GM19043 (cell line): ENCODE results near the gene IGSF23.
"Not testable (repeated sequence)": the region's sequence is repeated elsewhere in the genome, so short reads cannot be mapped to it uniquely, and the experiment has no call there.

Source experiments
- ATAC-seq: cut with Tn5 transposase; IDR thresholded peaks from one replicate; pipeline ENCODE4 v1.9.1; 2021; ENCODE audit warnings: low read depth; ENCODE audit not compliant: unreplicated experiment

The IGSF23 gene

DNA sequence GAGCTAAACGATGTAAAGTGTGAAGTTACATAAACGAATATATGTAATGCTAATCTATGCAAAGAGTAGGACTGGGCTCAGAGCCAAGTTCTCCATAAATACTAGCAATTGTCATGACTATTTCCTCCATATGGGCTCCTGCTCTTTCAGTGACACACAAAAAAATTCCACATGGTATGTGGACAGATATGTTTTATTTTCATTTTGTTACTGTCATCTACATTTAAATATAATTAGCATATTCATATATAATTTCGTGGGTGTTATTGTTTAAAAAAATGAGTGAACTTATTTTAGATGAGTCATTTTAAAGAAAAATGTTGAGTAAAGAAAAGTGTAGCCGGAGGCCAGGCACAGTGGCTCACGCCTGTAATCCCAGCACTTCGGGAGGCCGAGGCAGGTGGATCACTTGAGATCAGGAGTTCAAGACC lies 5.0 kb upstream of the IGSF23 start:
- ATAC-seq = no peak

GRCh38 chr19:44609219-44609618 lies 4.1 kb upstream of the IGSF23 start:
- ATAC-seq = no peak

DNA sequence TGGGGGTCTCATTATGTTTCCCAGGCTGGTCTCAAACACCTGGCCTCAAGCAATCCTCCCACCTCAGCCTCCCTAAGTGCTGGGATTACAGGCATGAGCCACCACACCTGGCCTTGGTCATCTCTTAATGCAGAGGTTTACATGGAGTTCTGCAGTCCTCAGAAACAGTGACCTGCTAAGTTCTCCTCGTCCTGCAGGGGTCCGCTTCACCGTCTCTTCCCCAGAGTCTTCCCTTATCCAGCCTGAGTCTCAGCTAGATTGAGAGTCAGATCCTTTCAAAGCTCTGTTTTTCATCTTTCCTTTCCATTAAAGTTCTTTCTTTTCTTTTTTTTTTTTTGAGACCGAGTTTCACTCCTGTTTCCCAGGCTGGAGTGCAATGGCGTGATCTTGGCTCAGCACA lies 2.9 kb upstream of the IGSF23 start:
- not testable (repeated sequence) for ATAC-seq

DNA sequence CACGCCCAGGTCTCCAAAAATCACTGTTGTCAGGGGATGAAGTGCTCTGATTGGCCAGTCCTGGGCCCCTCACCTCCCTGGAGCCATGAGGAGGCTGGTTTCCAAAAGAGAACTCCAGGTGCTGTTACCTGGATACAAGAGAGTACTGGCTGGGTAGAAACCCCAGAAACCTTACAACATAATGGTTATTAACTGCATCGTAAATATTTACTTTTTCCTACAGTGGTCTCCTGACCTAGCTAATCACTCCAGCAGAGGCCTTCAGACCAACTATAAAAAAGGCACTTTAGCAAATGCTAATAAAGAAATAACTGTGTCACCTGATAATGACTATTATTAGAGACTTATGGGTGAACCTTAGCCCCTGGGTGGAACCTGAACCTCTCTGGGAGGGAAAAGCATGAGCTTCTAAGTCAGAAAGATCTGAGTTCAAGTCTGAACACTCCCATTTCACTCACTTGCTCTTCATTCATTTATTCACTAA lies 1.5 kb upstream of the IGSF23 start:
- ATAC-seq = no peak

GRCh38 chr19:44614313-44614712 lies 950 bp downstream of the IGSF23 start:
- no peak for ATAC-seq

DNA sequence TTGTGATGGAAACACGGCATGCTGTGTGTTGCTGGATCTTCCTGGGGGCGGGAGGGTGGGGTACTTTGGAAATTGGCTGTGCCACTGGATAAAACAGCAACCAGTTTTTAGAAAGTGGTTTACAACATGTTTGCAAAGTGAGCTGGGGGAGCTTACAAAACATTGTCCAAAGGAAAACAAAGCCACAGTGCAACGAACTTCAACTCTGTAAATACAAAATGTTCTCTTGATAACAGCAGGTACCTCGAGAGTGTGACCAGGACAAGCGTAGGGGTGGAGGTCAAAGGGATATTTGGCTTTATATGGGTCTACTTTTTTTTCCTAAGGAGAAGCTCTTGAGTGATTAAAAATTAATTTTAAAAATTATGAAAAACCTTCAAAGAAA lies 2.5 kb downstream of the IGSF23 start:
- no peak for ATAC-seq

DNA sequence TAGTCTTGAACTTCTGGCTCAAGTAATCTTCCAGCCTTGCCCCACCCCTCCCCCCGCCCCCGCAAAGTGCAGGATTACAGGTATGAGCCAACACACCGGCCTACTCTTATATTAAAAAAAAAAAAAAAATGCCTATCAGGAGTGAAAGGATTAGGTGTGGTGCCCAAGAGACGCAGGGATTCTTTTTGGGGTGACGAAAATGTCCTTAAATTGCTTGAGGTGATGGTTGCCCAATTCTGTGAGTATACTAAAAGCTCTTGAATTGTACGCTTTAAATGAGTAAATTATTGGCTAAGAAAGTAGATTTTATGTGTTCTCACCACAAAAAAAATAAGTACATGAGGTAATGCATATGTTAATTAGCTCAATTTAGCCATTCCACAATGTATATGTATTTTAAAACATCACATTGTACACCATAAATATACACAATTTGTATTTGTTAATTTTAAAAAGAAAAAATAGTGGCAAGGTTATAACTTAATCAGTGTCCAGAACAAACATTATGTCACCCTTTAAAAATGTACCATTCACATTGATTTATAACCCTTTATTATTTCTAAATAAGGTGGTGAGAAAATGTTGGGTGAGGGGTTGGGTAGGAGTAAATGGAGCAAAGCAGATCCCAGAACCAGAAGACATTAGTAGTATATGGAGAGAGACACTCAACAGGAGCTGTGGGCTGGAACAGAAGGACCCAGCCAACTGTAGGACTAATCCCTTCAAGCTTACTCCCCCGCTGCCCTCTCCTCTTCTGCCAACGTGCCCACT lies 3.9 kb downstream of the IGSF23 start:
- ATAC-seq = no peak

DNA sequence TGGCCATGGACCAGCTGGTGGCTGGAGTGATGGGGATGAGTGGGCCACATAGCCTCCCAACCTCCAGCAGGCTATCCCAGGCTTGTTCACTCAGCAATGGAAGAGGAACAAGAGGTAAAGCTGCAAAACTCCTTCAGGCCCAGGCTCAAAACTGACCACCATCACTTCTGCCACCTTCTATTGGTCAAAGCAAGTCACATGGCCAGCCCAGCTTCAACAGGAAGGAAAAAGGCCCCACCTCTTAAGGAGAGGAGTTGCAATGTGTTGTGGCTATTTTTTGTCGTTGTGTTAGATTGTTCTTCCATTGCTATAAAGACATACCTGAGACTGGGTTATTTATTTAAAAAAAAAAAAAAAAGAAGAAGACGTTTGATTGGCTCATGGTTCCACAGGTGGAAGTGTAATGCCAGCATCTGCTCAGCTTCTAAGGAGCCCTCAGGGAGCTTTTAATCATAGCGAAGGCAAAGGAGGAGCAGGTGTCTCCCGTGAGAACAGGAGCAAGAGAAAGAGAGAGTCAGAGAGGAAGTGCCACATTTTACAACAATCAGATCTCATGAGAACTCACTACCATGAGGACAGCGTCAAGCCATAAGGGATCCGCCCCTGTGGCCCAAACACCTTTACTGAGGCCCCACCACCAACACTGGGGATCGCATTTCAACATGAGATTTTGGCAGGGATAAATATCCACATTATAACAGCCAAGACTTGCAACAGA lies 5.4 kb downstream of the IGSF23 start:
- ATAC-seq = no peak

DNA sequence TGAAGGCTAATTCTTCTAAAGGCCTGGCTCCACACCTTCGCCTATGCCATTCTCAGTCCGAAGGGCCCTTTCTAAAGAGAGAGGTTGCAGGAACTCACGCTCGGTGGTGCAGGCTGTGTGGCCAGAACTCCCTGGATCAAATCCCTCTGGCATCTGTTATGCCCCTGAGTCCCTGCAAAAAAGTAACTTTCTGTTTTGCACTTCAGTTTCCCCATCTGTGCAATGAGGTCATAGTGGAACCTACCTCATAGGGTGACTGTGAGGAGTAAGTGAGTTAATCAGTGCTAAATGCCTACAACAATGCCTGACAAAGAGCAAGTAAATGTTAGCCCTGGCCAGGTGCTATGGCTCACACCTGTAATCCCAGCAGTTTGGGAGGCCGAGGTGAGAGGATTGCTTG lies 7.3 kb downstream of the IGSF23 start:
- no peak for ATAC-seq

DNA sequence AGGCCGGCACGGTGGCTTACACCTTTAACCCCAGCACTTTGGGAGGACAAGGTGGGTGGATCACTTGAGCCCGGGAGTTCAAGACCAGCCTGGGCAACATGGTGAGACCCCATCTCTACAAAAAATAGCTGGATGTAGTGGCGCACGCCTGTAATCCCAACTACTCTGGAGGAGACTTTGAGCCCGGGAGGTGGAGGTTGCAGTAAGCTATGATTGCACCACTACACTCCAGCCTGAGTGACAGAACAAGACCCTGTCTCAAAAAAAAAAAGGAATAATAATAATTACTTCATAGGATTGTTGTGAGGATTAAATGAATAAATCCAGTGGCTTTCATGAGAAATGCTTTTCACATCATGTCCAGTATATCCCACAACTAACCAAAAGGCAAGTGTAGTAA lies 8.0 kb downstream of the IGSF23 start:
- no peak for ATAC-seq

DNA sequence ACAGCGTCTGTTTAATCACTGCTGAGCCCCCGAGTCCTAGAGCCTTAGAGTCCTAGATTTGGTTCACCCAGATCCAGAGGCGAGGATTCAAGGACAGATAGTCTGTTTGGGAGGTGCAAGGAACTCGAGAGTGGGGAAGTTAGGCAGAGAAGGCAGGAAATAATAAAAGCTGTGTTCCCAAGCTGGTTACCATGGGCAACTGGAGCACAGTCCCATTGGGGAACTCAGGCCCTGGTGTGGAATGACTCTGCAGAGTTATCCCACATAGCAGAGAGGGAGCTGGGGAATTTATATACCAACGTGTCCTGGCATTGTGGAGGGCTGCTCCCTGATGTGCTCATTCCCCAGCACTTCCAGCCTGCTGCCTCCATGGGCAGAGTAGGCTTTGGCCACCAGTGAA lies 9.7 kb downstream of the IGSF23 start:
- ATAC-seq = no peak

DNA sequence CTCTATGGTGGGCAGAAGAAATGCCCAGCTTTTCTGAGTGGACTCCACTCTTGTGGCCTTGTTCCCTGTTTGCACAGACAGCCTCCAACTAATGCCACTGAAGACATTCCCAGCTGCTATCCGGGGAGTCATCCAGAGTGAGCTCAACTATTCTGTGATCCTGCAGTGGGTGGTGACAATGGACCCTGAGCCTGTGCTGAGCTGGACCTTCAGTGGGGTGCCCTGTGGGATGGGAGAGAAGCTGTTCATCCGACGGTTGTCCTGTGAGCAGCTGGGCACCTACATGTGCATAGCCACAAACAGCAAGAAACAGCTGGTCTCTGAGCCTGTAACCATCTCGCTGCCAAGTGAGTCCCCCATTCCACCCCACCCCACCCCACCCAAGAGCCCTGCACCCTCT lies 10.3 kb downstream of the IGSF23 start:
- ATAC-seq = no peak

GRCh38 chr19:44624840-44625354 lies 11.5 kb downstream of the IGSF23 start:
- no peak for ATAC-seq

DNA sequence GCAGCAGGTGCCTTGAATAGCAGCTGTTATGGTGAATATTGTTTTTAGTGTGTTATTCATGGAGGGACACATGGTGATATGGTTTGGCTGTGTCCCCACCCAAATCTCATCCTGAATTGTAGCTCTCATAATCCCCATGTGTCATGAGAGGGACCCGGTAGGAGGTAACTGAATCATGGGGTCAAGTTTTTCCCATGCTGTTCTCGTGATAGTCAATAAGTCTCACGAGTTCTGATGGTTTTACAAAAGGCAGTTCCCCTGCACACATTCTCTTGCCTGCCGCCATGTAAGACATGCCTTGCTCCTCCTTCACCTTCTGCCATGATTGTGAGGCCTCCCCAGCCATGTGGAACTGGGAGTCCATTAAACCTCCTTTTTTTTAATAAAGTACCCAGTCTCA lies 12.3 kb downstream of the IGSF23 start:
- not testable (repeated sequence) for ATAC-seq

DNA sequence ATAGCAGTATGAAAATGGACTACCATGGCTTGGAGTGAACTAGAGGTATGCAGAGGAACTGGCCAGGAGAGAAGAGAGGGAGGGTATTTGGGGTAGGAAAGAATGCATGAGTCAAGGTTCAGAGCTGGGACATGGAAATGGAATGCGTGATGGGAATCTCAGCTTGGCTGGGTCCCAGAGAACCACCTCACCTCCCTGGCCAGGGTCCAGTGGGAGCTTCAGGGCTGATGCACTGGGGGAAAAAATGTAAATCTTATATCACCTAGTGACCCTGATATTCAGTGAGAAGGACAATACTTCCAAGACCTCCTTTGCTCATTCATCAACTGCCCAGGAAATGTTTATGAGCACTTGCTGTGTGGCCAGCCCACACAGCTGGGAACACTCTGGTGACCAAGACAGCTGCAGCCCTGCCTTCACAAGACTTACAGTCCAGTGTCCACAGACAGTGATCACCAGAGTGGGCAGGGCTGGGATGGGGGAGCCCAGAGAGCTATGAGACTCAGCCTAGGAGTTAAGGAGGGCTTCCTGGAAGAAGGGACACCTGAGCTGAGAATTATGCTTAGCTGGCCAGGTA lies 12.8 kb downstream of the IGSF23 start:
- no peak for ATAC-seq

DNA sequence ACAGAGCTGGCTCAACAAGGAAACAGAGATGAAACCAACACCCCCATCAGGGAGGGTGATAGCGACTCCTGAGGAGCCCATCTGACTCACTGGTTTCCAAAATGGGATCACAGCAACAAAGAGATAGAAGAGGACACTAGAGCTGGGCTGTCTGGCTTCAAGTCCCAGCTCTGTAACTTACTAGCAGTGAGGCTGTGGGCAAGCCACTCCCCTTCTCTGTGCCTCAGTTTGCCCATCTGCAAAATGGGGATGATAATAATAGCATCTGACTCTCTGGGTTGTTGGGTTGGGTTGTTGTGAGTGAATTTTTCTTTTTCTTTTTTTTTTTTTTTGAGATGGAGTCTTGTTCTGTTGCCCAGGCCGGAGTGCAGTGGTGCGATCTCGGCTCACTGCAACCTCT lies 14.3 kb downstream of the IGSF23 start:
- ATAC-seq = no peak

GRCh38 chr19:44628793-44629192 lies 15.4 kb downstream of the IGSF23 start:
- ATAC-seq = no peak

GRCh38 chr19:44631611-44632010 lies 18.2 kb downstream of the IGSF23 start:
- not testable (repeated sequence) for ATAC-seq

DNA sequence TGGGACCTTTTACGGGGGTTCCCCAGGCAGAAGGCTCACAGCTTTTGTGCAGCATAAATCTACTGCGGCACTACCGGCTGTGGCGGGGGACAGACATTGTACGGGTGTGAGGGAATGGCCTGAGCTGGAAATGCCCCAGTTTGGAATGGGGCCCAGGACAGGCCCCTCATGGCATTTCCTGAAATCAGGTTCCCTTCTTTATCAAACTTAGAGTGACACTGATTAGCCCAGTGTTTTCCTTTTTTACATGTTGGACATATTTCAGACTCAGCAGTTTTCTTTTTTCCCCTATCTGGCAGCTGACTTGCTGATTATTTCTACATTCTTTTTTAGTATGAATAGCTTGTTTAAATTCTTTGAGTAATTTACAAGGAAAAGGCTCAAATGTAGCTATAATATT lies 20.7 kb downstream of the IGSF23 start:
- not testable (repeated sequence) for ATAC-seq

GRCh38 chr19:44634785-44635184 lies 21.4 kb downstream of the IGSF23 start:
- ATAC-seq = no peak
